Calu3 (cell line): ENCODE measurements around the gene OR1S1. TPM values are rescaled to one million over a fixed set of nuclear protein-coding genes. Genes with fewer than 3 reads are reported as not detected.

ENCODE experiments used
- BruUV-seq: library from RNA; stranded (reverse); fragments of 400-500 nt; replicated peaks from 2 replicates; lab custom pipeline; 2021; lab: Mats Ljungman, UMichigan
- CTCF ChIA-PET: fragments of 300-600 bp; sonication (Branson Sonifier 250); formaldehyde crosslinking; loops from one replicate; lab custom pipeline; 2022; ENCODE audit warnings: antibody characterized with exemption; lab: Charles Lee
- DNase-seq: peaks from one replicate; pipeline ENCODE4 v3.0.0; 2022
- H3K27ac Mint-ChIP-seq: one replicate; pipeline ENCODE4 v1.8.0; 2022; ENCODE audit warnings: mixed read lengths; ENCODE audit not compliant: unreplicated experiment
- H3K27me3 Mint-ChIP-seq: one replicate; pipeline ENCODE4 v1.8.0; 2022; ENCODE audit warnings: mixed read lengths; ENCODE audit not compliant: unreplicated experiment
- H3K36me3 Mint-ChIP-seq: one replicate; pipeline ENCODE4 v1.8.0; 2022; ENCODE audit warnings: mild to moderate bottlenecking, moderate library complexity, mixed read lengths; ENCODE audit not compliant: insufficient read depth, unreplicated experiment
- H3K4me1 Mint-ChIP-seq: one replicate; pipeline ENCODE4 v1.8.0; 2022; ENCODE audit warnings: mild to moderate bottlenecking, low read depth, mixed read lengths; ENCODE audit not compliant: unreplicated experiment
- H3K4me3 Mint-ChIP-seq: one replicate; pipeline ENCODE4 v1.8.0; 2022; ENCODE audit warnings: mild to moderate bottlenecking, low read depth, moderate library complexity, mixed read lengths; ENCODE audit not compliant: unreplicated experiment
- H3K9me3 Mint-ChIP-seq: one replicate; pipeline ENCODE4 v1.8.0; 2022; ENCODE audit warnings: low read depth, mixed read lengths; ENCODE audit not compliant: unreplicated experiment
- CTCF ChIP-seq: fragments of 200-600 bp; IDR thresholded peaks from one replicate; pipeline ENCODE4 v1.8.0; 2022; ENCODE audit warnings: antibody characterized with exemption; ENCODE audit not compliant: unreplicated experiment
- intact Hi-C: fragments of 100-400 bp; cut with micrococcal nuclease; formaldehyde crosslinking; loops from one replicate; pipeline ENCODE4 v1.10.0; 2022; ENCODE audit not compliant: unreplicated experiment
- total RNA-seq: library from RNA; stranded (reverse); gene quantifications from 2 replicates; pipeline ENCODE4 v1.2.3, GENCODE V29; 2022

Gene OR1S1
- total RNA-seq, 1 experiment from 2014 or later, result not detected

GRCh38 chr11:58204042-58204441, 8.5 kb upstream of the OR1S1 start, which contains the start of gene OR1S2:
Gene OR1S2 (minus strand): TSS chr11:58204142. CDS start chr11:58204142, 0 bp downstream.
- Mint-ChIP-seq H3K4me1 (peaks cover 4% of the 10 kb centered on the region), H3K9me3 (peaks cover 7% of the 10 kb centered on the region), H3K27ac (no peak within 1 kb of the TSS), H3K4me3 (no peak within 1 kb of the TSS), H3K27me3 (no peaks in the 10 kb centered on the region), H3K36me3 (no peaks in the 10 kb centered on the region)
- DNase-seq, result no peak
- intact Hi-C loops, result no loop called here
- BruUV-seq, result no TSS peak
- CTCF ChIA-PET, result no interaction called here
- no peak for TF ChIP-seq CTCF

- no peak for TF ChIP-seq CTCF
- intact Hi-C loops, result no loop called here
- no TSS peak for BruUV-seq
- Mint-ChIP-seq H3K36me3 (no peaks in the 10 kb centered on the region), H3K4me1 (peaks cover 8% of the 10 kb centered on the region), H3K9me3 (peaks cover 7% of the 10 kb centered on the region), H3K27ac (no peak overlapping the region), H3K4me3 (no peak overlapping the region), H3K27me3 (no peaks in the 10 kb centered on the region)
- CTCF ChIA-PET, result no interaction called here
- DNase-seq, result no peak
Measured at GRCh38 chr11:58216476-58216875, 4.0 kb downstream of the OR1S1 start.

- Mint-ChIP-seq H3K9me3 (peaks cover 2% of the 10 kb centered on the region), H3K4me1 (peaks cover 8% of the 10 kb centered on the region), H3K36me3 (no peaks in the 10 kb centered on the region), H3K4me3 (no peak overlapping the region), H3K27ac (no peak overlapping the region), H3K27me3 (no peaks in the 10 kb centered on the region)
- intact Hi-C loops, result no loop called here
- TF ChIP-seq CTCF, result no peak
- no TSS peak for BruUV-seq
- DNase-seq, result no peak
- CTCF ChIA-PET, result no interaction called here
Measured at GRCh38 chr11:58222721-58223120, 10.2 kb downstream of the OR1S1 start.

GRCh38 chr11:58227956-58228615, 15.6 kb downstream of the OR1S1 start:
- no peak overlapping the region for H3K4me3 Mint-ChIP-seq
- TF ChIP-seq CTCF, result no peak
- H3K9me3 Mint-ChIP-seq, result peaks cover 7% of the 10 kb centered on the region
- H3K27ac Mint-ChIP-seq, result no peak overlapping the region
- no peaks in the 10 kb centered on the region for H3K4me1 Mint-ChIP-seq
- BruUV-seq, result no TSS peak
- intact Hi-C loops, result no loop called here
- no peak for DNase-seq
- H3K36me3 Mint-ChIP-seq, result no peaks in the 10 kb centered on the region
- CTCF ChIA-PET, result no interaction called here
- H3K27me3 Mint-ChIP-seq, result no peaks in the 10 kb centered on the region
